OCI-LY7 (cell line): ENCODE results near the gene FLNB. TPM values are rescaled to one million over a fixed set of nuclear protein-coding genes. Genes with fewer than 3 reads are reported as not detected.

Source experiments
- BruUV-seq: library from RNA; stranded (reverse); fragments of 400-500 nt; replicated peaks from 2 replicates; lab custom pipeline; 2021; lab: Mats Ljungman, UMichigan
- CTCF ChIA-PET: fragments of 300-600 bp; sonication (Branson Sonifier 250); formaldehyde crosslinking; loops from one replicate; lab custom pipeline; 2022; ENCODE audit warnings: antibody characterized with exemption; ENCODE audit not compliant: unreplicated experiment; lab: Charles Lee
- POLR2A ChIA-PET: fragments of 300-600 bp; sonication (Branson Sonifier 250); formaldehyde crosslinking; loops from one replicate; lab custom pipeline; 2022; ENCODE audit warnings: antibody characterized with exemption; lab: Charles Lee
- DNase-seq: peaks from one replicate; pipeline ENCODE4 v3.0.0-alpha.2; 2015; ENCODE audit warnings: low spot score
- H2AFZ ChIP-seq: fragments of 200-600 bp; sonication (generic), shearing (Covaris generic); 2 replicates; pipeline ENCODE4 v1.6.1; 2014; ENCODE audit warnings: mild to moderate bottlenecking, antibody characterized with exemption, low read length, moderate library complexity
- H3K27ac ChIP-seq: fragments of 200-600 bp; sonication (generic); 2 replicates; pipeline ENCODE4 v1.5.1; 2014; ENCODE audit warnings: mixed run types, low read depth, mild to moderate bottlenecking, moderate library complexity, low read length, inconsistent platforms; ENCODE audit not compliant: poor library complexity, severe bottlenecking
- H3K36me3 ChIP-seq: fragments of 200-600 bp; sonication (generic); 2 replicates; pipeline ENCODE4 v1.6.1; 2014; ENCODE audit warnings: mild to moderate bottlenecking, antibody characterized with exemption, low read length, moderate library complexity, mixed read lengths; ENCODE audit not compliant: insufficient read depth
- H3K4me1 ChIP-seq: fragments of 200-600 bp; sonication (generic); 2 replicates; pipeline ENCODE4 v1.5.1; 2014; ENCODE audit warnings: mild to moderate bottlenecking, low read length; ENCODE audit not compliant: insufficient read depth, poor library complexity, severe bottlenecking
- H3K4me2 ChIP-seq: fragments of 200-600 bp; sonication (generic); 2 replicates; pipeline ENCODE4 v1.6.1; 2014; ENCODE audit warnings: mild to moderate bottlenecking, low read length
- H3K4me3 ChIP-seq: fragments of 200-600 bp; sonication (generic); 2 replicates; pipeline ENCODE4 v1.5.1; 2014; ENCODE audit warnings: mild to moderate bottlenecking, low read depth, low read length; ENCODE audit not compliant: poor library complexity, severe bottlenecking
- H3K79me2 ChIP-seq: fragments of 200-600 bp; sonication (generic); 2 replicates; pipeline ENCODE4 v1.6.1; 2016; ENCODE audit warnings: low read depth, mild to moderate bottlenecking, low read length, moderate library complexity, mixed read lengths; ENCODE audit not compliant: insufficient read depth
- H3K9me2 ChIP-seq: fragments of 200-600 bp; sonication (generic); 2 replicates; pipeline ENCODE4 v1.6.1; 2016; ENCODE audit warnings: mild to moderate bottlenecking, low read length, mixed read lengths; ENCODE audit not compliant: insufficient read depth
- H3K9me3 ChIP-seq: fragments of 200-600 bp; sonication (generic); 2 replicates; pipeline ENCODE4 v1.6.1; 2014; ENCODE audit warnings: mild to moderate bottlenecking, mixed run types, low read length, mixed read lengths
- H4K20me1 ChIP-seq: fragments of 200-600 bp; sonication (generic); 2 replicates; pipeline ENCODE4 v1.6.1; 2014; ENCODE audit warnings: mild to moderate bottlenecking, antibody characterized with exemption, low read length, moderate library complexity, mixed read lengths; ENCODE audit not compliant: insufficient read depth
- EZH2phosphoT487 ChIP-seq: fragments of 200-600 bp; sonication (generic); IDR thresholded peaks from 2 replicates; pipeline ENCODE4 v1.6.1; 2018; ENCODE audit warnings: low read depth, borderline replicate concordance, mild to moderate bottlenecking, mixed run types, antibody characterized with exemption, low read length, moderate library complexity, mixed read lengths
- intact Hi-C: fragments of 100-400 bp; cut with micrococcal nuclease; formaldehyde crosslinking; loops from one replicate; pipeline ENCODE4 v1.10.0; 2022; ENCODE audit not compliant: unreplicated experiment
- total RNA-seq, 2 experiments: library from RNA; depleted of rRNA in 1 of 2; stranded (reverse); fragments of >200 nt in 1 of 2; shearing (Covaris generic) in 1 of 2; gene quantifications; 2 replicates each; pipeline ENCODE4 v1.2.3, GENCODE V29; 2014 to 2022
- TF ChIP-seq, protein P1 (sequence below): fragments of 200-600 bp; sonication (generic); conservative IDR thresholded peaks from 2 replicates; pipeline ENCODE4 v1.5.1; 2014; ENCODE audit warnings: mild to moderate bottlenecking, antibody characterized with exemption, low read length, moderate library complexity, mixed read lengths

Gene FLNB
- total RNA-seq, 2 experiments from 2014 or later = 29.9 to 39.1 TPM

DNA sequence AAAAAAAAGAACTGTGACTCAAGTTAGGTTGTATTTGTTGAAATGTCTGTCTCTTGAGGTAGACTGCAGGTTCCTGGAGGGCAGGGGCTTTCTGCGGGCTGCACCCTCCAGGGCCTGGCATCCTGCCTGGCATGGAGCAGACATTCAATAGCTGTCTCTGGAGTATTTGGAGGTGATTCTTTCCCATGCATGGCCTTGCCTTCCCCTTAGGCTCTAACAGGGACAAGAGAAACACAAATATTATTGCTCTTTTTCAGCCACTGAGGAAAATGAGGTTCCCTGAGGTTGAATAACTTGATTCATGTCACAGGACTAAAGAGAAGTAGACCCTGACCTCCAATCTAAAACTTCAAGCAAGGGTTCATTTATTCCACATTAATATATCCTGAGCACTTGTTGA lies 18.6 kb upstream of the FLNB start:
- no peak overlapping the region for H3K4me3 ChIP-seq
- no peak for DNase-seq
- H3K79me2 ChIP-seq = no peaks in the 10 kb centered on the region
- H2AFZ ChIP-seq = no peak overlapping the region
- no peak overlapping the region for H3K4me2 ChIP-seq
- H4K20me1 ChIP-seq = no peaks in the 10 kb centered on the region
- H3K27ac ChIP-seq = no peak overlapping the region
- no peak for TF ChIP-seq EZH2phosphoT487
- TF ChIP-seq, protein P1, sequence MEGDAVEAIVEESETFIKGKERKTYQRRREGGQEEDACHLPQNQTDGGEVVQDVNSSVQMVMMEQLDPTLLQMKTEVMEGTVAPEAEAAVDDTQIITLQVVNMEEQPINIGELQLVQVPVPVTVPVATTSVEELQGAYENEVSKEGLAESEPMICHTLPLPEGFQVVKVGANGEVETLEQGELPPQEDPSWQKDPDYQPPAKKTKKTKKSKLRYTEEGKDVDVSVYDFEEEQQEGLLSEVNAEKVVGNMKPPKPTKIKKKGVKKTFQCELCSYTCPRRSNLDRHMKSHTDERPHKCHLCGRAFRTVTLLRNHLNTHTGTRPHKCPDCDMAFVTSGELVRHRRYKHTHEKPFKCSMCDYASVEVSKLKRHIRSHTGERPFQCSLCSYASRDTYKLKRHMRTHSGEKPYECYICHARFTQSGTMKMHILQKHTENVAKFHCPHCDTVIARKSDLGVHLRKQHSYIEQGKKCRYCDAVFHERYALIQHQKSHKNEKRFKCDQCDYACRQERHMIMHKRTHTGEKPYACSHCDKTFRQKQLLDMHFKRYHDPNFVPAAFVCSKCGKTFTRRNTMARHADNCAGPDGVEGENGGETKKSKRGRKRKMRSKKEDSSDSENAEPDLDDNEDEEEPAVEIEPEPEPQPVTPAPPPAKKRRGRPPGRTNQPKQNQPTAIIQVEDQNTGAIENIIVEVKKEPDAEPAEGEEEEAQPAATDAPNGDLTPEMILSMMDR = no peak
- ChIA-PET CTCF (no interaction called here), POLR2A (interaction anchor here (0.6 to 0.7 kb wide), 2 partner anchors 18 to 291 kb away, joined by 3 to 4 read pairs; no protein-coding TSS in a partner anchor)
- no peaks in the 10 kb centered on the region for H3K36me3 ChIP-seq
- peaks cover 6% of the 10 kb centered on the region for H3K4me1 ChIP-seq
- H3K9me3 ChIP-seq = no peaks in the 10 kb centered on the region
- H3K9me2 ChIP-seq = no peaks in the 10 kb centered on the region
- intact Hi-C loops = no loop called here
- BruUV-seq = no TSS peak

DNA sequence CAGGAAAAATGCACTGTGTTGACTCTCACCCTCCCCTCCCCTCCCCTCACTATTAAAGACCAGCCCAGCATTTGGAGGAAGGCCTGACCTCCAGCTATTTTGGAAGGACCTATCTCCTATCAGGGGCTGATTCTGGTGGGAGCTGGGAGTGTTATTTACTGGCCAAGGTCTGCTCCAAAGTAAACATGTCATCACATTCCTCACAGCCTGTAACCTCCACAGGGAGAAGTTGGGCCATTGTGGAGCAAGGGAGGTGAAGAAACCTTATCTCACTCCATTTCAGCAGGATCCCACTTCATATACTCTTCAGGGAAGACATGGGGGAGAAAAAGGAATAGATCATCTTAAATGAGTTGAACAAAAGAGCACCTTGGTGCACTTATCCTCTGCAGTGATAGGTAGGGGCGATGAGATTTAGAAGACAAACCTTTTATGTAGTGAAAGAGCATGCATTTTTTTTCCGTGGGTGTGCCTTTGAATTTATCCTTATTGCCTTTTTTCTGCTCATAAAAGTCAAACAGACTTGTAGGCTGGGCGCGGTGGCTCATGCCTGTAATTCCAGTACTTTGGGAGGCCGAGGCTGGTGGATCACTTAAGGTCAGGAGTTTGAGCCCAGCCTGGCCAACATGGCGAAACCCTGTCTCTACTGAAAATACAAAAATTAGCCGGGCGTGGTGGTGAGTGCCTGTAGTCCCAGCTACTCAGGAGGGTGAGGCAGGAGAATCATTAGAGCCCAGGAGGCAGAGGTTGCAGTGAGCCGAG lies 15.6 kb upstream of the FLNB start:
- H3K4me3 ChIP-seq = no peak overlapping the region
- no peak overlapping the region for H3K27ac ChIP-seq
- ChIA-PET POLR2A (no interaction called here), CTCF (no interaction called here)
- no peaks in the 10 kb centered on the region for H3K79me2 ChIP-seq
- H3K9me3 ChIP-seq = no peaks in the 10 kb centered on the region
- H3K4me2 ChIP-seq = no peak overlapping the region
- H3K36me3 ChIP-seq = no peaks in the 10 kb centered on the region
- no peak for DNase-seq
- TF ChIP-seq EZH2phosphoT487 = no peak
- TF ChIP-seq, protein P1 = no peak
- no peaks in the 10 kb centered on the region for H4K20me1 ChIP-seq
- H2AFZ ChIP-seq = no peak overlapping the region
- H3K4me1 ChIP-seq = no peaks in the 10 kb centered on the region
- BruUV-seq = no TSS peak
- no peaks in the 10 kb centered on the region for H3K9me2 ChIP-seq
- intact Hi-C loops = no loop called here
